Epithelial cell of proximal tubule (primary cell): Measurements from ENCODE around the gene ENOX1. TPM values are rescaled to one million over a fixed set of nuclear protein-coding genes. Genes with fewer than 3 reads are reported as not detected.

ENCODE experiments used
- DNase-seq: peaks from one replicate; pipeline ENCODE4 v3.0.0-alpha.2; 2011; ENCODE audit warnings: low read depth
- H3K4me3 ChIP-seq: 2 replicates; pipeline ENCODE4 v1.5.1; 2011; ENCODE audit warnings: low read depth, mild to moderate bottlenecking, low read length
- CTCF ChIP-seq: conservative IDR thresholded peaks from 2 replicates; pipeline ENCODE4 v1.5.1; 2012; ENCODE audit warnings: low read depth, mild to moderate bottlenecking, low read length
- total RNA-seq: library from RNA; depleted of rRNA; stranded (reverse); fragments of >200 nt; gene quantifications from 2 replicates; pipeline ENCODE4 v1.2.3, GENCODE V29; 2015

Gene ENOX1
- total RNA-seq, 1 donor from 2014 or later = 0.17 TPM

GRCh38 chr13:43414111-43414510 lies 372.7 kb downstream of the ENOX1 start:
- no peak for TF ChIP-seq CTCF
- no peak overlapping the region for H3K4me3 ChIP-seq

GRCh38 chr13:43411741-43412140 lies 375.0 kb downstream of the ENOX1 start:
- DNase-seq = no peak
- H3K4me3 ChIP-seq = no peak overlapping the region
- no peak for TF ChIP-seq CTCF

More at GRCh38 chr13:43414111-43414510, 372.7 kb downstream of the ENOX1 start:
- DNase-seq = no peak

- no peak for DNase-seq
- no peak overlapping the region for H3K4me3 ChIP-seq
- no peak for TF ChIP-seq CTCF
Observed at GRCh38 chr13:43411211-43411610, 375.6 kb downstream of the ENOX1 start.

- DNase-seq = no peak
- no peak for TF ChIP-seq CTCF
- H3K4me3 ChIP-seq = no peak overlapping the region
Observed at GRCh38 chr13:43408274-43408673, 378.5 kb downstream of the ENOX1 start.

DNA sequence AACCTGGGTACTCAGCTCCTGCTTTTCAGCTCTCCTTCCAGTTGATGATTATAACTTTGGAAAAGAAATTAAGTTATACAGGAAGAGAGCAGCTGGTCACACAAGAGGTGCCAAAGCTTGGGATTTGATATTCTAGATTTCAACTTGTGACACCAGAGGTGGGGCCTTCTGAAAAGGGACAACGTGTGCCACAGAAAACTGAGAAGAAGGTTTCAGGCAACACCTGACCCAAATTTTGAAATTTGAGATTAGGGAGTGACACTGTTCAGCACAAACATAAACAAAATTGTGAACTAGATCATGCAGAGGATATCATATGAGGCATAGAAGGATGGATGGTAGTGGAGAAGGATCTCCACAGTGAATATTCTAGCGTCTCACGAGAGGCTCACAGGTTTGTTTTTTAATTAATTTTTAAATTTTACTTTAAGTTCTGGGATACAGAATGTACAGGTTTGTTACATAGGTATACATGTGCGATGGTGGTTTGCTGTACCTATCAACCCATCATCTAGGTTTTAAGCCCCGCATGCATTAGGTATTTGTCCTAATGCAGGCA lies 379.7 kb downstream of the ENOX1 start:
- H3K4me3 ChIP-seq = no peak overlapping the region
- TF ChIP-seq CTCF = no peak
- no peak for DNase-seq

GRCh38 chr13:43405457-43405856 lies 381.3 kb downstream of the ENOX1 start:
- no peak for TF ChIP-seq CTCF
- no peak for DNase-seq

GRCh38 chr13:43402380-43402779 lies 384.4 kb downstream of the ENOX1 start:
- no peak for TF ChIP-seq CTCF
- no peak overlapping the region for H3K4me3 ChIP-seq
- DNase-seq = no peak

More at GRCh38 chr13:43405457-43405856, 381.3 kb downstream of the ENOX1 start:
- H3K4me3 ChIP-seq = no peak overlapping the region
